Neutrophil (primary cell): ENCODE measurements around the gene HAUS5.

Experiments
- H3K27ac ChIP-seq: fragments of 200-600 bp; sonication (generic); 2 replicates; pipeline ENCODE4 v1.5.1; 2016; ENCODE audit warnings: mild to moderate bottlenecking, moderate library complexity
- H3K27me3 ChIP-seq: fragments of 200-600 bp; sonication (generic); 2 replicates; pipeline ENCODE4 v1.6.0; 2016; ENCODE audit warnings: mild to moderate bottlenecking
- H3K36me3 ChIP-seq: fragments of 200-600 bp; sonication (generic); 2 replicates; pipeline ENCODE4 v1.5.1; 2017
- H3K4me1 ChIP-seq, 2 experiments: fragments of 200-600 bp in 1 of 2; sonication (generic) in 1 of 2; 1 replicate in 1 of 2; 2 replicates in 1 of 2; pipeline versions ENCODE4 v1.5.1 to v1.6.1; 2013 to 2016; ENCODE audit warnings: low read depth in 1 of 2, low read length in 1 of 2, mild to moderate bottlenecking in 1 of 2, moderate library complexity in 1 of 2; ENCODE audit not compliant: control insufficient read depth in 1 of 2, insufficient read depth in 1 of 2
- H3K4me3 ChIP-seq, 2 experiments: fragments of 200-600 bp in 1 of 2; sonication (generic) in 1 of 2; 1 replicate in 1 of 2; 2 replicates in 1 of 2; pipeline ENCODE4 v1.5.1; 2013 to 2016; ENCODE audit warnings: low read depth in 1 of 2, low read length in 1 of 2, mild to moderate bottlenecking in 1 of 2, moderate library complexity in 1 of 2
- H3K9me3 ChIP-seq: fragments of 200-600 bp; sonication (generic); 2 replicates; pipeline ENCODE4 v1.5.1; 2016
- CTCF ChIP-seq: fragments of 200-600 bp; sonication (generic); IDR thresholded peaks from 2 replicates; pipeline ENCODE4 v1.5.1; 2016; ENCODE audit warnings: antibody characterized with exemption

Gene HAUS5

DNA sequence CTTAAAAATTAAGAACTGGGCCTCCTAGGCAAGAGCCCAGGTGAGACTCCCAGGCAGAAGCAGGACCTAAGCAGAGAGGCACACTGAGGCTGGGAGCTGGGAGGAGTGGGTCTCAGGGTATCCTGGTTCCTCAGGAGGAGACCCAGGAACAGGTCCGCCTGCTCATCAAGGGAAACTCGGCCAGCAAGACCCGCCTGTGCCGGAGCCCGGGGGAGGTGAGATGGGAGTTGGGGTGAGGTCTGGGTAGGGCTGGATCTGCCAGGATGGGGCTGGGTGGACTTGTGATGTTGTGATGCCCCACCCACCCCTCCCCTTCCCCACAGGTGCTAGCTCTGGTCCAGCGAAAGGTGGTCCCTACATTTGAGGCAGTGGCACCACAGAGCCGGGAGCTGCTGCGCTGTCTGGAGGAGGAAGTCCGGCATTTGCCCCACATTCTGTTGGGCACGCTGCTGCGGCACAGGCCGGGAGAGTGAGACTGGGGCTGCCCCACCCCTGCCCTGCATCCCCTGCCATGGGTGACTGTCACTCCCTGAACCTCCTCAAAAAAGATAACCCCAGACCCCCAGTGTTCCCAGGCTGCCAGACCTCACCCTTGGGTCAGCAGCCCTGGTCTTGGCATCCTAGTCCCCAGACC, 6.9 kb downstream of the HAUS5 start:
- H3K4me3 ChIP-seq: no peak overlapping the region
- no peaks in the 10 kb centered on the region for H3K9me3 ChIP-seq
- no peak for TF ChIP-seq CTCF
- H3K27ac ChIP-seq: no peak overlapping the region
- H3K36me3 ChIP-seq: peaks cover 20% of the 10 kb centered on the region
- H3K27me3 ChIP-seq: no peaks in the 10 kb centered on the region
- H3K4me1 ChIP-seq: no peaks in the 10 kb centered on the region

DNA sequence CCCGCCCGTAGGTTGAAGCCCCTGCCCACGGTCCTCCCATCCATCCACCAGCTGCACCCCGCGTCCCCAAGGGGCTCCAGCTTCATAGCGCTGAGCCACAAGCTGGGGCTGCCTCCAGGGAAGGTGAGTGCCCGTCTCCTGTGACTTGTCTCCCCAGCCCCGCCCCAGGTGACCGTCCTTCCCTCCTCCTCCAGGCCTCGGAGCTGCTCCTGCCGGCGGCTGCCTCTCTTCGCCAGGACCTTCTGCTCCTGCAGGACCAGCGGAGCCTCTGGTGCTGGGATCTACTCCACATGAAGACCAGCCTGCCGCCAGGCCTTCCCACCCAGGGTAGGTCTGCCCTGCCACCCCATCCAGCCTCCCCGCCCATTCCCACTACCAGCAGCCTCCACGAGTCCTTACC, 7.5 kb downstream of the HAUS5 start:
- Histone ChIP-seq H3K9me3 (no peaks in the 10 kb centered on the region), H3K27ac (no peak overlapping the region), H3K36me3 (peaks cover 20% of the 10 kb centered on the region), H3K4me3 (no peak overlapping the region), H3K4me1 (no peaks in the 10 kb centered on the region), H3K27me3 (no peaks in the 10 kb centered on the region)
- TF ChIP-seq CTCF: no peak

GRCh38 chr19:35621708-35622107, 9.2 kb downstream of the HAUS5 start:
- H3K27ac ChIP-seq: no peak overlapping the region
- TF ChIP-seq CTCF: no peak
- H3K9me3 ChIP-seq: no peaks in the 10 kb centered on the region
- H3K4me1 ChIP-seq: no peaks in the 10 kb centered on the region
- no peaks in the 10 kb centered on the region for H3K27me3 ChIP-seq
- peaks cover 20% of the 10 kb centered on the region for H3K36me3 ChIP-seq
- no peak overlapping the region for H3K4me3 ChIP-seq

- no peak overlapping the region for H3K4me3 ChIP-seq
- TF ChIP-seq CTCF: no peak
Observed at GRCh38 chr19:35622750-35623149, 10.2 kb downstream of the HAUS5 start.

GRCh38 chr19:35623327-35624010, 10.9 kb downstream of the HAUS5 start:
- peaks cover 5 to 6% of the 10 kb centered on the region in 2 experiments for H3K4me1 ChIP-seq
- H3K9me3 ChIP-seq: no peaks in the 10 kb centered on the region
- H3K36me3 ChIP-seq: peaks cover 11% of the 10 kb centered on the region
- TF ChIP-seq CTCF: no peak
- no peaks in the 10 kb centered on the region for H3K27me3 ChIP-seq
- H3K4me3 ChIP-seq: no peak overlapping the region
- no peak overlapping the region for H3K27ac ChIP-seq

More at GRCh38 chr19:35622750-35623149, 10.2 kb downstream of the HAUS5 start:
- Histone ChIP-seq H3K9me3 (no peaks in the 10 kb centered on the region), H3K4me1 (no peaks in the 10 kb centered on the region), H3K36me3 (peaks cover 18% of the 10 kb centered on the region), H3K27ac (no peak overlapping the region), H3K27me3 (no peaks in the 10 kb centered on the region)
